Stomach smooth muscle (tissue), 2 donors: ENCODE results near the gene EVI5.

Source experiments
- H3K27ac ChIP-seq: one replicate; pipeline ENCODE4 v1.7.0; 2013; ENCODE audit warnings: mild to moderate bottlenecking, low read length, inconsistent platforms
- H3K27me3 ChIP-seq, 2 donors: one replicate each; pipeline ENCODE4 v1.7.0; 2013; ENCODE audit warnings: low read length in 2 of 2; ENCODE audit not compliant: insufficient read depth in 2 of 2, control insufficient read depth in 1 of 2
- H3K36me3 ChIP-seq, 2 donors: one replicate each; pipeline ENCODE4 v1.7.0; 2013; ENCODE audit warnings: low read length in 2 of 2; ENCODE audit not compliant: control insufficient read depth in 2 of 2, insufficient read depth in 2 of 2
- H3K4me1 ChIP-seq: one replicate; pipeline ENCODE4 v1.7.0; 2013; ENCODE audit warnings: low read length; ENCODE audit not compliant: control insufficient read depth, insufficient read depth
- H3K4me3 ChIP-seq, 2 donors: one replicate each; pipeline ENCODE4 v1.7.0; 2013; ENCODE audit warnings: low read length in 2 of 2
- H3K9ac ChIP-seq, 2 donors: one replicate each; pipeline ENCODE4 v1.7.0; 2013; ENCODE audit warnings: low read length in 2 of 2, mild to moderate bottlenecking in 1 of 2
- H3K9me3 ChIP-seq, 2 donors: one replicate each; pipeline ENCODE4 v1.7.0; 2013; ENCODE audit warnings: low read length in 2 of 2; ENCODE audit not compliant: control insufficient read depth in 2 of 2
- donor health status: healthy.
- donor health status: Pancreatic carcinoma.

The EVI5 gene

GRCh38 chr1:92784639-92785500, at the start of gene EVI5:
Gene EVI5, minus strand, starts transcription at chr1:92785108. Its CDS starts 48,562 bp downstream, at chr1:92736546.
- Histone ChIP-seq H3K27ac (peak within 1 kb of the TSS; percentile 95), H3K4me3 (peak within 1 kb of the TSS; percentile 89), H3K4me1 (peaks cover 4% of the 10 kb centered on the region), H3K27me3 (no peaks in the 10 kb centered on the region), H3K9ac (peak within 1 kb of the TSS; percentile 61 to 75), H3K9me3 (no peaks in the 10 kb centered on the region), H3K36me3 (no peaks in the 10 kb centered on the region)

DNA sequence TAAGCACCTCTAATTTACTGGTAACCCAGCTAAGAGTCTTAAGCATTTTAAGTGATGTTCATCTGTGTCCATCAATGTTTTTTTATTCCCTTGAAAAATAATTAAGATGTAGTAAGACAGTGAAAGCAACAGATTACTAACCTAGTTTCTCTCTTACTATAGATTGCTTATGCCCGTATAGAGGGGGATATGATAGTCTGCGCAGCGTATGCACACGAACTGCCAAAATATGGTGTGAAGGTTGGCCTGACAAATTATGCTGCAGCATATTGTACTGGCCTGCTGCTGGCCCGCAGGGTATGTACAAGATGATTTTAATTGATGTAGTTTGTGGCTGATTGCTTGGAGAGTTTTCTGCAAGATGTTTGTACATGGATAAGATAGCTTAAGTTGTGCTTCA, 49.7 kb upstream of the EVI5 start:
- H3K4me3 ChIP-seq, result no peak overlapping the region
- H3K4me1 ChIP-seq, result peaks cover 16% of the 10 kb centered on the region
- no peak overlapping the region for H3K27ac ChIP-seq
- H3K36me3 ChIP-seq, result peaks cover 27 to 28% of the 10 kb centered on the region in 2 donors
- no peaks in the 10 kb centered on the region for H3K27me3 ChIP-seq
- peak overlapping the region in 1 of 2 donors; percentile 100 for H3K9ac ChIP-seq
- H3K9me3 ChIP-seq, result no peaks in the 10 kb centered on the region

DNA sequence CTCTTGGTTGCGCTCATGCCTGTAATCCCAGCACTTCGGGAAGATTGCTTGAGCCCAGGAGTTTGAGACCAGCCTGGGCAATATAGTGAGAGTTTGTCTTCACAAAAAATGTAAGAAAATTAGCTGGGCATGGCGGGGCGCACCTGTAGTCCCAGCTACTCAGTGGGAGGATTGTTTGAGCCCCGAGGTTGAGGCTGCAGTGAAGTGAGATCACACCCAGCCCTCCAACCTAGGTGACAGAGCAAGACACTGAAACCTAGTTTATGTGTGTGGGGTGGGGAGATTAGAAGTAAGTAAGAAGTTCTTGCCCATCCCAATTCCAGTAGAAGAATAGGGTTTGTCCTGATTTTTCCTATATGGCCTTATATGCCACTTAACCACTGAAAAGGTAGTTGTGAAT, 48.9 kb upstream of the EVI5 start:
- Histone ChIP-seq H3K4me3 (peak overlapping the region; percentile 100), H3K27ac (peak overlapping the region; percentile 96), H3K36me3 (peaks cover 23% of the 10 kb centered on the region in 2 donors), H3K27me3 (no peaks in the 10 kb centered on the region), H3K4me1 (peaks cover 16% of the 10 kb centered on the region), H3K9me3 (no peaks in the 10 kb centered on the region), H3K9ac (peak overlapping the region; percentile 99 to 100)

DNA sequence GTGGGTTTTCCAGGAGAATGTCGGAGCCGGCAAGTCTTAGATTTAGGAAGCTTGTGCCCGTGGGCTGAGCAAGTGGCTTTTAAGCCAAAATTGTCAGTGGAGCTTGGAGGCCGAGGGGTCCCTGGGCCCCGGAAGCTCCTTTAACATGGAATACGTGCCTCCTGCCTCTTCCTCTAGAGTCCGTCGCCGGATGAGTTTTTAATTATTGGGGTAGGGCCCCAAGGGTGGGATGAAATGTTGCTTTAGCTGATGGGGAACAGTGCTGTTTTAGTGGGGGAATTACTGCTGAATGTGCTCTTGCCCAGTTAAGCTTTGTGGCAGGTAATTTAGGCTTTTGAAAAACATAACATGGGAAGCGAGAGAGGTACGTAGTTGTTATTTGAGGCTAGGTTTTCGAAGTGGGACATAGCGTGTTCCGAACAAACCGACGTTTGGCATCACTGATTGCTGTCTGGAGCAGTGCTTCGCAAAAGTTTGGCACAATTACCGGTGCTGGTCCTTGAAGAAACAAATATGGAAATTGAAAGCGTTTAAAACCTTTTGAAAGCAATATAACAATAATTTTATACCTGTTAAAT, 47.7 kb upstream of the EVI5 start:
- Histone ChIP-seq H3K27ac (peak overlapping the region; percentile 96), H3K36me3 (peaks cover 16 to 23% of the 10 kb centered on the region in 2 donors), H3K4me3 (peak overlapping the region; percentile 100), H3K27me3 (no peaks in the 10 kb centered on the region), H3K9me3 (no peaks in the 10 kb centered on the region), H3K9ac (peak overlapping the region; percentile 99 to 100), H3K4me1 (peaks cover 16% of the 10 kb centered on the region)

DNA sequence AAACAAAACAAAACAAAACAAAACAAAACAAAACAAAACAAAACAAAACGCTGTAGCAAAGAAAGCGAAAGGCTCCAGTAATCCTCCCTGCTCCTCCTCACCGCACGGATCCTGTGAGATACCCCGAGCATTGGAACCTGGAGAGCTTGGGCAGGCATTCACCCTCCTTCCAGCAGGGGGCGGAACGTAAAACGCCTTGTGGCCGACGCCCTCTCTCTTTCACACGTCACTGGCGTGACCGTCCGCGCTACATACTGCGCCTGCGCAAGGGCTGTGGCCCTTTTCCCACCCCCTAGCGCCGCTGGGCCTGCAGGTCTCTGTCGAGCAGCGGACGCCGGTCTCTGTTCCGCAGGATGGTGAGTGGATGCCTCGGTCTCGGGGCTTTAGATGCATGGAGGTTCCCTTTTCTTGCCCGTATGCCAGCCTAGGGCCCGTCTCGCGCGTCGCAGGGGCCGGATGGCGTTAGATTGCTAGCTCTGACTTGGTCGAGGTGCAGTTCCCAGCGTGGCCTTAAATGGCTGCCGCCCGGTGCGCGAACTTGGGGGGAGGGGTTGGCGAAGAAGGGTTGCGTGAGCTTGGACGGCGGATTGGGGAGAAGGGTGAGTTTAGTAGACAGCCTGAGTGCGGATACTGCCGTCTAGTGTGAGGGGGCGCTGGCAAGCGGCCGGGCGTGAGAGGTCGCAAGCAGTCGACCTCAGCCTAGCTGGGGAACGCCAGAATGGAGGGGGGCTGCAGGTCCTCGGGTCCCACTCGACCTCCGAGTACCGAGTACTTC, 47.0 kb upstream of the EVI5 start, which contains the start of gene RPL5:
Gene RPL5 (plus strand): TSS at position 279 of the 775 bp plus-strand sequence. CDS start 75 bp downstream, at position 354.
- peaks cover 11 to 21% of the 10 kb centered on the region in 2 donors for H3K36me3 ChIP-seq
- H3K27me3 ChIP-seq, result no peaks in the 10 kb centered on the region
- peaks cover 16% of the 10 kb centered on the region for H3K4me1 ChIP-seq
- H3K4me3 ChIP-seq, result peak within 1 kb of the TSS; percentile 100
- peak within 1 kb of the TSS; percentile 96 for H3K27ac ChIP-seq
- H3K9me3 ChIP-seq, result no peaks in the 10 kb centered on the region
- peak within 1 kb of the TSS; percentile 99 to 100 for H3K9ac ChIP-seq

GRCh38 chr1:92831368-92831761, 46.5 kb upstream of the EVI5 start:
- H3K4me3 ChIP-seq, result peak overlapping the region in 1 of 2 donors; percentile 100

GRCh38 chr1:92826792-92827191, 41.9 kb upstream of the EVI5 start:
- Histone ChIP-seq H3K27ac (no peak overlapping the region), H3K9ac (no peak overlapping the region), H3K36me3 (no peaks in the 10 kb centered on the region), H3K4me1 (no peaks in the 10 kb centered on the region), H3K4me3 (no peak overlapping the region), H3K9me3 (no peaks in the 10 kb centered on the region), H3K27me3 (no peaks in the 10 kb centered on the region)

More at GRCh38 chr1:92831368-92831761, 46.5 kb upstream of the EVI5 start:
- peaks cover 16% of the 10 kb centered on the region for H3K4me1 ChIP-seq
- H3K27me3 ChIP-seq, result no peaks in the 10 kb centered on the region
- H3K9ac ChIP-seq, result peak overlapping the region in 1 of 2 donors; percentile 56
- H3K27ac ChIP-seq, result no peak overlapping the region
- H3K9me3 ChIP-seq, result no peaks in the 10 kb centered on the region
- H3K36me3 ChIP-seq, result peaks cover 5 to 18% of the 10 kb centered on the region in 2 donors

DNA sequence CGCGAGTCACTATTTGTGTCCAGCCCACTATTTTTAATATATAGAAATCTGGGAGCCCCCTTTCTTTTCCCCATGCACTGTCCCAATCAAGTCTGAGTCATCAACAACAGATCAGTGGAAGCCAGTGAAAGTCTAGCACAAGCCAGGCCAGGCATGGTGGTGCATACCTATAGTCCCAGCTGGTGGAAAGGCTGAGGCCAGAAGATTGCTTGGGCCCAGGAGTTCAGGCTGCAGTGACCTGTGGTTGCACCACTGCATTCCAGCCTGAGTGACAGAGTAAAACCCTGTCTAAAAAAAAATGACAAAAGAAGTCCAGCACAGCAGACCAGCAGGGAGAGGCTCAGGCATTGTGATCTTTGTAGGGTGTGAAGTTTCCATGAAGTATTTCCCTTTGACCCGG, 38.0 kb upstream of the EVI5 start:
- Histone ChIP-seq H3K36me3 (no peaks in the 10 kb centered on the region), H3K4me3 (no peak overlapping the region), H3K27me3 (no peaks in the 10 kb centered on the region), H3K4me1 (no peaks in the 10 kb centered on the region), H3K27ac (no peak overlapping the region), H3K9me3 (no peaks in the 10 kb centered on the region), H3K9ac (no peak overlapping the region)

DNA sequence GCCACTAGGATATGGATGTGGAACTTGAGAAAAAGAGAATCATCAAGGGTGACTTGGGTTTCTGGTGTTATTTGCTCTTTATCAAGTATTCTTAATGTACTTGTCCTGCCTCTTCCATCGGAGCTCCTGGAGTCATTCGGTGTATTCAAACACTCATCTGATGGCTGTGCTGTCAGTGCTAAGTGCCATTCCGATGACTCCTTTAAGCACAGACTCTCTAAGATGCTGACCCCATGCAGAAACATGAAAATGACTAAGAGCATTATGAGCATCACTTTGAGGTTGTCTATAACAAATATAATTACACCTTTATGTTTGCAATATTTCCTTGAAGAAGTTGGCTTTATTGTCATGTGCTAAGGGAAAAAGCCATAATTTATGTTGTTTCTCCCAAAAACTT, 35.6 kb upstream of the EVI5 start:
- Histone ChIP-seq H3K27me3 (no peaks in the 10 kb centered on the region), H3K4me3 (no peak overlapping the region), H3K4me1 (no peaks in the 10 kb centered on the region), H3K9ac (no peak overlapping the region), H3K9me3 (no peaks in the 10 kb centered on the region), H3K27ac (no peak overlapping the region), H3K36me3 (no peaks in the 10 kb centered on the region)

DNA sequence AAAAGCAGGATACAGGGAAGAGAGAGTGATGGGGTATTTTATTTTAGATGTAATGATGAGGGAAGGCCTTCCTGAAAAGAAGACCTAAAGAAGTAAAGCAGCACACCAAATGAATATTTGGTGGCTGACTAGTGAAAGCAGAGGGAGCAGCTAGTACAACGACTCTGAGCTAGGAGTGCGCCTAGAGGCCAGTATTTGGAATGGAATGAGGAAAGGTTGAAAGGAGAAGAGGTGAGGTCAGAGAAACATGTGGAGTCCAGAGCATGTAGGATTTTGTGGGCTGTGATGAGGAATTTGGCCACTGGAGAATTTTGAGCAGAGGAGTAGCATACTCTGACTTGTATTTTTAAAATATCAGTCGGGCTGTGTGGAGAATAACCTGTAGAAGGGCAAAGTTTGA, 35.1 kb upstream of the EVI5 start:
- Histone ChIP-seq H3K9me3 (no peaks in the 10 kb centered on the region), H3K4me3 (no peak overlapping the region), H3K36me3 (no peaks in the 10 kb centered on the region), H3K9ac (no peak overlapping the region), H3K27me3 (no peaks in the 10 kb centered on the region), H3K4me1 (no peaks in the 10 kb centered on the region), H3K27ac (no peak overlapping the region)
